Activated T-cell treated with anti-CD3 and anti-CD28 coated beads, Interleukin-2, amount 50 U/mL, for 48 hours (primary cell): ENCODE results near the gene DISP3.

Experiments used
- DNase-seq, 2 experiments: peaks; one replicate each; pipeline ENCODE4 v3.0.0-alpha.2; 2020

The DISP3 gene

GRCh38 chr1:11585389-11585788 is 106.4 kb downstream of the DISP3 start:
- no peak for DNase-seq
